Measurements from ENCODE around the gene NKTR. TPM values are rescaled to one million over a fixed set of nuclear protein-coding genes. Genes with fewer than 3 reads are reported as not detected.

The NKTR gene
- total and polyA plus RNA-seq, 2 of the 13 experiments (the other 11 are each of a cell fraction or from before 2014, with no cell fraction given) = 41.3 to 59.6 TPM

DNA sequence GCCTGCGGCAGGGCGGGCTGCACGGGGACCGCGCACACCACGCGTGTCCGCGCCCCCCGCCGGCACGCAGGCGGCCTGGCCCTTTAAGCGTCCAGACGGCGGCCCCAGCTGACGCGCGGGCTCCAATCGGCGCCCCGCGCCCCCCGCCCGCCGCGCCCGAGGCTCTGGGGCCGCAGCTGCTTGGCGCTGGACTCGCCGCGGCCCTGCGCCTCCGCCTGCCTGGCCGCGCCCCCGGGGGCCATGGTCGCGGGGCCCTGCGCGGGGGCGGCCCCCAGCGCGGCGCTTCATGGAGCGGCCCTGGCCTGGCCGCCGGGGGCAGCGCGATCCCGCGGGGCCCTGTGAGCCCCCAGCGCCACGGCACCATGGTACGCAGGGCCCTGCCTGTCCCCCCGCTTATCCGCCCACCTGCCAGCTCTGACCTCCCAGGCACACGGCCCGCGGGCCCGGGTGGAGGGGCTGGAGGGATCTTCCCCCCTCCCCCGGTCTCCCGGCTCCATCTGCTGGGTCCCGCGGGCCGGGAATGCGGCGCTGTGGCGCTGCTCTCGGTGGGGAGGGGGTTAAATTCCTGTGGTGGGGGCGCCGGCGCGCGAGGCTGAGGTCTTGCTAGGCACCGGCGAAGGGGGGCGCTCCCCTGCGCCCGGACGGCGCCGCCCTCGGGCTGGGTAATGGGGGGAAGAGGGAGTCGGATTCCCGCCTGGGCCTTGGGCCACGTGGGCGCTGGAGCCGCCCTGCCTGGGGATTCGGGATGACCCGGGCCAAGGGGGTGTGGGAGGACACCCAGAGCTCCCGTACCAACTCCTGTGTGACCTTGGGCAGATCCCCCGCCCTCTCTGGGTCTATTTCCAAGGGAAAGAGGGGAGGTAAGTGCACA lies 54.1 kb downstream of the NKTR start (continued):
- TF ChIP-seq, protein P1, sequence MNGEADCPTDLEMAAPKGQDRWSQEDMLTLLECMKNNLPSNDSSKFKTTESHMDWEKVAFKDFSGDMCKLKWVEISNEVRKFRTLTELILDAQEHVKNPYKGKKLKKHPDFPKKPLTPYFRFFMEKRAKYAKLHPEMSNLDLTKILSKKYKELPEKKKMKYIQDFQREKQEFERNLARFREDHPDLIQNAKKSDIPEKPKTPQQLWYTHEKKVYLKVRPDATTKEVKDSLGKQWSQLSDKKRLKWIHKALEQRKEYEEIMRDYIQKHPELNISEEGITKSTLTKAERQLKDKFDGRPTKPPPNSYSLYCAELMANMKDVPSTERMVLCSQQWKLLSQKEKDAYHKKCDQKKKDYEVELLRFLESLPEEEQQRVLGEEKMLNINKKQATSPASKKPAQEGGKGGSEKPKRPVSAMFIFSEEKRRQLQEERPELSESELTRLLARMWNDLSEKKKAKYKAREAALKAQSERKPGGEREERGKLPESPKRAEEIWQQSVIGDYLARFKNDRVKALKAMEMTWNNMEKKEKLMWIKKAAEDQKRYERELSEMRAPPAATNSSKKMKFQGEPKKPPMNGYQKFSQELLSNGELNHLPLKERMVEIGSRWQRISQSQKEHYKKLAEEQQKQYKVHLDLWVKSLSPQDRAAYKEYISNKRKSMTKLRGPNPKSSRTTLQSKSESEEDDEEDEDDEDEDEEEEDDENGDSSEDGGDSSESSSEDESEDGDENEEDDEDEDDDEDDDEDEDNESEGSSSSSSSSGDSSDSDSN (CRISPR knock-in tag; IDR thresholded peaks at IDR 0.05) = no peak; the same call in 1 of the 2 replicates
- TF ChIP-seq ZNF451 (CRISPR knock-in tag; IDR thresholded peaks at IDR 0.05) (peak; percentile 85; the same call in 1 of the 2 replicates), NONO (IDR thresholded peaks at IDR 0.05) (no peak), NONO (CRISPR knock-in tag; conservative IDR thresholded peaks at IDR 0.05) (no peak), ZNF224 (CRISPR knock-in tag; IDR thresholded peaks at IDR 0.05) (no peak), IKZF4 (CRISPR knock-in tag; IDR thresholded peaks at IDR 0.05; ENCODE audit: borderline replicate concordance, low read depth, not compliant biosample characterization) (peak; percentile 48), ZNF670 (CRISPR knock-in tag; IDR thresholded peaks at IDR 0.05; ENCODE audit: borderline replicate concordance) (no peak), ATAD3A (CRISPR knock-in tag; IDR thresholded peaks at IDR 0.05) (no peak), HNRNPK (IDR thresholded peaks at IDR 0.05; ENCODE audit: low read depth, low read length, poor library complexity, severe bottlenecking) (peak; percentile 70), ZNF484 (CRISPR knock-in tag; IDR thresholded peaks at IDR 0.05; ENCODE audit: borderline replicate concordance, low read depth) (no peak), ADNP (CRISPR knock-in tag; IDR thresholded peaks at IDR 0.05) (no peak), ZNF20 (CRISPR knock-in tag; IDR thresholded peaks at IDR 0.05) (no peak), YEATS4 (CRISPR knock-in tag; IDR thresholded peaks at IDR 0.05; ENCODE audit: borderline replicate concordance) (peak; percentile 41; the same call in 1 of the 2 replicates)
- TF ChIP-seq, protein P2, sequence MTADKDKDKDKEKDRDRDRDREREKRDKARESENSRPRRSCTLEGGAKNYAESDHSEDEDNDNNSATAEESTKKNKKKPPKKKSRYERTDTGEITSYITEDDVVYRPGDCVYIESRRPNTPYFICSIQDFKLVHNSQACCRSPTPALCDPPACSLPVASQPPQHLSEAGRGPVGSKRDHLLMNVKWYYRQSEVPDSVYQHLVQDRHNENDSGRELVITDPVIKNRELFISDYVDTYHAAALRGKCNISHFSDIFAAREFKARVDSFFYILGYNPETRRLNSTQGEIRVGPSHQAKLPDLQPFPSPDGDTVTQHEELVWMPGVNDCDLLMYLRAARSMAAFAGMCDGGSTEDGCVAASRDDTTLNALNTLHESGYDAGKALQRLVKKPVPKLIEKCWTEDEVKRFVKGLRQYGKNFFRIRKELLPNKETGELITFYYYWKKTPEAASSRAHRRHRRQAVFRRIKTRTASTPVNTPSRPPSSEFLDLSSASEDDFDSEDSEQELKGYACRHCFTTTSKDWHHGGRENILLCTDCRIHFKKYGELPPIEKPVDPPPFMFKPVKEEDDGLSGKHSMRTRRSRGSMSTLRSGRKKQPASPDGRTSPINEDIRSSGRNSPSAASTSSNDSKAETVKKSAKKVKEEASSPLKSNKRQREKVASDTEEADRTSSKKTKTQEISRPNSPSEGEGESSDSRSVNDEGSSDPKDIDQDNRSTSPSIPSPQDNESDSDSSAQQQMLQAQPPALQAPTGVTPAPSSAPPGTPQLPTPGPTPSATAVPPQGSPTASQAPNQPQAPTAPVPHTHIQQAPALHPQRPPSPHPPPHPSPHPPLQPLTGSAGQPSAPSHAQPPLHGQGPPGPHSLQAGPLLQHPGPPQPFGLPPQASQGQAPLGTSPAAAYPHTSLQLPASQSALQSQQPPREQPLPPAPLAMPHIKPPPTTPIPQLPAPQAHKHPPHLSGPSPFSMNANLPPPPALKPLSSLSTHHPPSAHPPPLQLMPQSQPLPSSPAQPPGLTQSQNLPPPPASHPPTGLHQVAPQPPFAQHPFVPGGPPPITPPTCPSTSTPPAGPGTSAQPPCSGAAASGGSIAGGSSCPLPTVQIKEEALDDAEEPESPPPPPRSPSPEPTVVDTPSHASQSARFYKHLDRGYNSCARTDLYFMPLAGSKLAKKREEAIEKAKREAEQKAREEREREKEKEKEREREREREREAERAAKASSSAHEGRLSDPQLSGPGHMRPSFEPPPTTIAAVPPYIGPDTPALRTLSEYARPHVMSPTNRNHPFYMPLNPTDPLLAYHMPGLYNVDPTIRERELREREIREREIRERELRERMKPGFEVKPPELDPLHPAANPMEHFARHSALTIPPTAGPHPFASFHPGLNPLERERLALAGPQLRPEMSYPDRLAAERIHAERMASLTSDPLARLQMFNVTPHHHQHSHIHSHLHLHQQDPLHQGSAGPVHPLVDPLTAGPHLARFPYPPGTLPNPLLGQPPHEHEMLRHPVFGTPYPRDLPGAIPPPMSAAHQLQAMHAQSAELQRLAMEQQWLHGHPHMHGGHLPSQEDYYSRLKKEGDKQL (CRISPR knock-in tag; IDR thresholded peaks at IDR 0.05; ENCODE audit: low read depth) = no peak
- TF ChIP-seq, protein P3, sequence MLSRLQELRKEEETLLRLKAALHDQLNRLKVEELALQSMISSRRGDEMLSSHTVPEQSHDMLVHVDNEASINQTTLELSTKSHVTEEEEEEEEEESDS (CRISPR knock-in tag; IDR thresholded peaks at IDR 0.05; ENCODE audit: borderline replicate concordance) = no peak
- TF ChIP-seq, protein P4, sequence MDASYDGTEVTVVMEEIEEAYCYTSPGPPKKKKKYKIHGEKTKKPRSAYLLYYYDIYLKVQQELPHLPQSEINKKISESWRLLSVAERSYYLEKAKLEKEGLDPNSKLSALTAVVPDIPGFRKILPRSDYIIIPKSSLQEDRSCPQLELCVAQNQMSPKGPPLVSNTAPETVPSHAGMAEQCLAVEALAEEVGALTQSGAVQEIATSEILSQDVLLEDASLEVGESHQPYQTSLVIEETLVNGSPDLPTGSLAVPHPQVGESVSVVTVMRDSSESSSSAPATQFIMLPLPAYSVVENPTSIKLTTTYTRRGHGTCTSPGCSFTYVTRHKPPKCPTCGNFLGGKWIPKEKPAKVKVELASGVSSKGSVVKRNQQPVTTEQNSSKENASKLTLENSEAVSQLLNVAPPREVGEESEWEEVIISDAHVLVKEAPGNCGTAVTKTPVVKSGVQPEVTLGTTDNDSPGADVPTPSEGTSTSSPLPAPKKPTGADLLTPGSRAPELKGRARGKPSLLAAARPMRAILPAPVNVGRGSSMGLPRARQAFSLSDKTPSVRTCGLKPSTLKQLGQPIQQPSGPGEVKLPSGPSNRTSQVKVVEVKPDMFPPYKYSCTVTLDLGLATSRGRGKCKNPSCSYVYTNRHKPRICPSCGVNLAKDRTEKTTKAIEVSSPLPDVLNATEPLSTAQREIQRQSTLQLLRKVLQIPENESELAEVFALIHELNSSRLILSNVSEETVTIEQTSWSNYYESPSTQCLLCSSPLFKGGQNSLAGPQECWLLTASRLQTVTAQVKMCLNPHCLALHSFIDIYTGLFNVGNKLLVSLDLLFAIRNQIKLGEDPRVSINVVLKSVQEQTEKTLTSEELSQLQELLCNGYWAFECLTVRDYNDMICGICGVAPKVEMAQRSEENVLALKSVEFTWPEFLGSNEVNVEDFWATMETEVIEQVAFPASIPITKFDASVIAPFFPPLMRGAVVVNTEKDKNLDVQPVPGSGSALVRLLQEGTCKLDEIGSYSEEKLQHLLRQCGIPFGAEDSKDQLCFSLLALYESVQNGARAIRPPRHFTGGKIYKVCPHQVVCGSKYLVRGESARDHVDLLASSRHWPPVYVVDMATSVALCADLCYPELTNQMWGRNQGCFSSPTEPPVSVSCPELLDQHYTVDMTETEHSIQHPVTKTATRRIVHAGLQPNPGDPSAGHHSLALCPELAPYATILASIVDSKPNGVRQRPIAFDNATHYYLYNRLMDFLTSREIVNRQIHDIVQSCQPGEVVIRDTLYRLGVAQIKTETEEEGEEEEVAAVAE (CRISPR knock-in tag; IDR thresholded peaks at IDR 0.05; ENCODE audit: borderline replicate concordance) = no peak
